H1 (cell line): ENCODE data around the gene ZFP3. TPM values are rescaled to one million over a fixed set of nuclear protein-coding genes. Genes with fewer than 3 reads are reported as not detected.
"Not testable (repeated sequence)": the region's sequence is repeated elsewhere in the genome, so short reads cannot be mapped to it uniquely, and the experiment has no call there.

Experiments used
- CTCF ChIA-PET: fragments of 300-600 bp; sonication (Branson Sonifier 250); formaldehyde crosslinking; loops from one replicate; lab custom pipeline; 2021; ENCODE audit not compliant: partially characterized antibody; lab: Charles Lee
- POLR2A ChIA-PET: fragments of 300-600 bp; sonication (Branson Sonifier 250); formaldehyde crosslinking; loops from one replicate; lab custom pipeline; 2021; ENCODE audit warnings: inconsistent platforms; ENCODE audit not compliant: partially characterized antibody; lab: Charles Lee
- DNase-seq, 2 experiments: peaks; one replicate each; pipeline versions ENCODE4 v3.0.0 to v3.0.0-alpha.2; 2010 to 2022; ENCODE audit warnings: low spot score in 2 of 2, low read depth in 1 of 2, mixed read lengths in 1 of 2
- FAIRE-seq: peaks from 2 replicates; lab custom pipeline; 2011; peaks lifted over from hg19 to GRCh38; lab: Jason Lieb, UNC
- H2AFZ ChIP-seq: 2 replicates; pipeline ENCODE4 v1.8.1; 2012; ENCODE audit warnings: low read length, inconsistent platforms
- H2AK5ac ChIP-seq: 2 replicates; pipeline ENCODE4 v1.6.1; 2013; ENCODE audit warnings: low read depth, low read length
- H2BK120ac ChIP-seq: replicated peaks from 2 replicates; pipeline ENCODE3; 2013; ENCODE audit warnings: low read depth, low read length, inconsistent platforms
- H2BK12ac ChIP-seq: 2 replicates; pipeline ENCODE4 v1.6.1; 2013; ENCODE audit warnings: low read depth, low read length
- H2BK15ac ChIP-seq: 2 replicates; pipeline ENCODE4 v1.6.1; 2013; ENCODE audit warnings: low read length
- H2BK20ac ChIP-seq: 2 replicates; pipeline ENCODE4 v1.6.1; 2013; ENCODE audit warnings: low read length
- H2BK5ac ChIP-seq: 2 replicates; pipeline ENCODE4 v1.6.1; 2013; ENCODE audit warnings: low read depth, low read length
- H3K14ac ChIP-seq: 2 replicates; pipeline ENCODE4 v1.6.1; 2013; ENCODE audit warnings: inconsistent platforms; ENCODE audit not compliant: insufficient read length
- H3K18ac ChIP-seq: 2 replicates; pipeline ENCODE4 v1.6.1; 2013; ENCODE audit warnings: low read length; ENCODE audit errors: extremely low read depth
- H3K23ac ChIP-seq: 2 replicates; pipeline ENCODE4 v1.6.1; 2013; ENCODE audit warnings: inconsistent platforms; ENCODE audit not compliant: insufficient read length
- H3K23me2 ChIP-seq: 2 replicates; pipeline ENCODE4 v1.6.1; 2013; ENCODE audit warnings: low read depth, low read length
- H3K27ac ChIP-seq: 2 replicates; pipeline ENCODE4 v1.6.1; 2011; ENCODE audit warnings: low read depth, low read length, inconsistent platforms
- H3K27me3 ChIP-seq, 4 experiments: replicated peaks in 1 of 4; 1 replicate in 1 of 4; 2 replicates in 3 of 4; pipeline versions ENCODE4 v1.6.1 to v1.8.1; 2011 to 2013; ENCODE audit warnings: low read length in 3 of 4, mild to moderate bottlenecking in 3 of 4, inconsistent platforms in 2 of 4, mixed read lengths in 2 of 4, moderate library complexity in 1 of 4; ENCODE audit not compliant: control insufficient read depth in 3 of 4, insufficient read depth in 3 of 4; ENCODE audit errors: extremely low read depth in 1 of 4
- H3K36me3 ChIP-seq, 4 experiments: 2 replicates each; pipeline versions ENCODE4 v1.6.1 to v1.8.1; 2011 to 2013; ENCODE audit warnings: mild to moderate bottlenecking in 4 of 4, low read length in 3 of 4, moderate library complexity in 2 of 4, control low read depth in 1 of 4, inconsistent platforms in 1 of 4; ENCODE audit not compliant: insufficient read depth in 4 of 4, control insufficient read depth in 2 of 4
- H3K4ac ChIP-seq: replicated peaks from 2 replicates; pipeline ENCODE3; 2013; ENCODE audit warnings: low read length, low read depth, mixed read lengths, inconsistent platforms; ENCODE audit not compliant: insufficient read length
- H3K4me1 ChIP-seq, 4 experiments: replicated peaks in 1 of 4; 1 replicate in 1 of 4; 2 replicates in 3 of 4; pipeline versions ENCODE4 v1.6.1 to v1.8.1; 2011 to 2013; ENCODE audit warnings: low read length in 3 of 4, inconsistent platforms in 2 of 4, mixed read lengths in 1 of 4; ENCODE audit not compliant: insufficient read depth in 4 of 4, control insufficient read depth in 3 of 4
- H3K4me2 ChIP-seq, 2 experiments: 2 replicates each; pipeline versions ENCODE4 v1.6.1 to v1.8.1; 2011 to 2013; ENCODE audit warnings: low read depth in 2 of 2, low read length in 2 of 2, control low read depth in 1 of 2, inconsistent platforms in 1 of 2, mild to moderate bottlenecking in 1 of 2; ENCODE audit not compliant: insufficient read depth in 1 of 2
- H3K4me3 ChIP-seq, 4 experiments: fragments of 200-600, 300-600 bp in 1 of 4; sonication (generic), shearing (Covaris generic), sonication (Bioruptor Twin) in 1 of 4; 2 replicates each; pipeline versions ENCODE4 v1.5.1 to v1.8.1; 2011 to 2016; ENCODE audit warnings: low read length in 4 of 4, low read depth in 3 of 4, control low read depth in 2 of 4, inconsistent platforms in 2 of 4, mild to moderate bottlenecking in 2 of 4, mixed read lengths in 1 of 4, moderate library complexity in 1 of 4; ENCODE audit not compliant: insufficient read depth in 2 of 4; ENCODE audit errors: extremely low read depth in 1 of 4
- H3K56ac ChIP-seq: replicated peaks from 2 replicates; pipeline ENCODE3; 2013; ENCODE audit warnings: low read depth, mild to moderate bottlenecking, mixed read lengths, low read length, inconsistent platforms; ENCODE audit not compliant: insufficient read length
- H3K79me1 ChIP-seq: 2 replicates; pipeline ENCODE4 v1.6.1; 2013; ENCODE audit warnings: low read depth, low read length, control low read depth
- H3K79me2 ChIP-seq, 2 experiments: 2 replicates each; pipeline versions ENCODE4 v1.6.1 to v1.8.1; 2012 to 2013; ENCODE audit warnings: low read length in 2 of 2, mild to moderate bottlenecking in 2 of 2, inconsistent platforms in 1 of 2; ENCODE audit not compliant: insufficient read depth in 2 of 2, control insufficient read depth in 1 of 2
- H3K9ac ChIP-seq, 4 experiments: replicated peaks in 1 of 4; 1 replicate in 1 of 4; 2 replicates in 3 of 4; pipeline versions ENCODE4 v1.6.1 to v1.8.1; 2011 to 2013; ENCODE audit warnings: low read depth in 3 of 4, low read length in 3 of 4, control low read depth in 2 of 4, mild to moderate bottlenecking in 2 of 4, moderate library complexity in 2 of 4, inconsistent platforms in 1 of 4; ENCODE audit errors: extremely low read depth in 1 of 4
- H3K9me3 ChIP-seq, 2 experiments: 2 replicates each; pipeline versions ENCODE4 v1.6.1 to v1.8.1; 2012 to 2013; ENCODE audit warnings: mild to moderate bottlenecking in 2 of 2, moderate library complexity in 2 of 2, control low read depth in 1 of 2, inconsistent platforms in 1 of 2, low read depth in 1 of 2, low read length in 1 of 2, mixed read lengths in 1 of 2; ENCODE audit not compliant: insufficient read depth in 2 of 2
- H4K20me1 ChIP-seq, 2 experiments: replicated peaks in 1 of 2; 2 replicates each; pipeline versions ENCODE3 to v1.8.1; 2011 to 2013; ENCODE audit warnings: inconsistent platforms in 2 of 2, low read length in 2 of 2, mild to moderate bottlenecking in 1 of 2; ENCODE audit not compliant: insufficient read depth in 2 of 2, control insufficient read depth in 1 of 2
- H4K5ac ChIP-seq: 2 replicates; pipeline ENCODE4 v1.6.1; 2013; ENCODE audit warnings: low read length, low read depth, mixed read lengths, inconsistent platforms; ENCODE audit not compliant: insufficient read length
- H4K8ac ChIP-seq: 2 replicates; pipeline ENCODE4 v1.8.0; 2013; ENCODE audit warnings: mild to moderate bottlenecking, moderate library complexity, low read length, inconsistent platforms; ENCODE audit not compliant: insufficient read depth; ENCODE audit errors: extremely low read depth
- H4K91ac ChIP-seq: replicated peaks from 2 replicates; pipeline ENCODE3; 2013; ENCODE audit warnings: low read length, mixed read lengths, inconsistent platforms; ENCODE audit not compliant: insufficient read length
- SUZ12 ChIP-seq: fragments of 200-600 bp; sonication (generic); IDR thresholded peaks from 2 replicates; pipeline ENCODE4 v1.6.1; 2012; ENCODE audit warnings: mild to moderate bottlenecking, inconsistent platforms, low read length, moderate library complexity, mixed read lengths
- WGBS, 2 experiments: shearing (Covaris generic) in 1 of 2; methylation state at CpG; one replicate each; pipeline versions ENCODE4 v1.1.6 to v1.1.7; 2013 to 2015; ENCODE audit warnings: low lambda C conversion rate in 2 of 2, mixed read lengths in 2 of 2, inconsistent platforms in 1 of 2, low coverage in 1 of 2, missing lambda C conversion rate in 1 of 2; ENCODE audit not compliant: insufficient replicate concordance in 2 of 2, insufficient coverage in 1 of 2, insufficient read length in 1 of 2; ENCODE audit errors: extremely low coverage in 1 of 2, missing lambda C conversion rate in 1 of 2; 5-methylcytosine and 5-hydroxymethylcytosine counted together
- polyA plus RNA-seq, 7 experiments: library from polyadenylated mRNA; depleted of rRNA in 3 of 7; stranded (reverse) in 5 of 7; unstranded in 2 of 7; fragments of >200 nt in 5 of 7; fragments of 200-250 nt in 2 of 7; gene quantifications; 1 replicate in 5 of 7; 2 replicates in 1 of 7; 4 replicates in 1 of 7; pipeline versions ENCODE4 v1.2.1 to v1.2.3, GENCODE V29; 2011 to 2013; ENCODE audit warnings: missing spikeins in 2 of 7, mixed read lengths in 2 of 7
- total RNA-seq: library from RNA; stranded (reverse); fragmentation: NEBNext Ultra II Directional; extraction: Animal tissue kit (Norgen Biotek cat#: 25700); gene quantifications from 2 replicates; pipeline ENCODE4 v1.2.1, GENCODE V29; 2021

The ZFP3 gene
- total and polyA plus RNA-seq, 2 of the 8 experiments (the other 6 are each of a cell fraction or from before 2014, with no cell fraction given) = 0.15 to 0.44 TPM

- not testable (repeated sequence) for H2BK20ac ChIP-seq, H3K18ac ChIP-seq, H3K23me2 ChIP-seq, H3K27ac ChIP-seq, H3K56ac ChIP-seq, H3K4ac ChIP-seq, H4K91ac ChIP-seq, H4K5ac ChIP-seq, H3K79me1 ChIP-seq, H4K20me1 ChIP-seq, H3K36me3 ChIP-seq, H2BK120ac ChIP-seq, DNase-seq, H3K4me1 ChIP-seq, H2BK5ac ChIP-seq, H2BK15ac ChIP-seq, FAIRE-seq, H3K14ac ChIP-seq, H3K79me2 ChIP-seq, H3K9me3 ChIP-seq, H3K23ac ChIP-seq, H2AK5ac ChIP-seq
- peak overlapping the region; percentile 80; the same call in 1 of the 2 replicates for H4K8ac ChIP-seq
- 69% methylated on average over 7 of the region's 7 CpGs; no CpG with 5 or more reads in 1 of the 2 experiments for WGBS, 2 experiments
- POLR2A ChIA-PET = interaction anchor here (0.6 to 4.2 kb wide), 5 partner anchors 8 to 44 kb away, joined by 3 to 28 read pairs (median 3); partner anchors contain the start of gene ZNF232
- TF ChIP-seq SUZ12 = 0 out of 2 replicates have a peak, but pooled peaks have one; percentile 7
- peak overlapping the region in 3 of 4 experiments; percentile 58 to 74 (median 61); a peak in 2 of 8 replicates for H3K4me3 ChIP-seq
- H2AFZ ChIP-seq = peak overlapping the region; percentile 43
- peaks cover 0 to 26% (median 15%) of the 10 kb centered on the region in 4 experiments; a peak in 6 of 7 replicates for H3K27me3 ChIP-seq
- H3K9ac ChIP-seq = 0 out of 7 replicates have a peak overlapping the region, but pooled peaks of 1 of the 4 experiments have one; percentile 29
- peak overlapping the region; percentile 53; the same call in 1 of the 2 replicates for H2BK12ac ChIP-seq
- H3K4me2 ChIP-seq = peak overlapping the region; percentile 63 to 97
- CTCF ChIA-PET = interaction anchor here (1.1 to 1.3 kb wide), 2 partner anchors 9 to 11 kb away, joined by 3 read pairs; no protein-coding TSS in a partner anchor
These were observed 43.8 kb downstream of the ZFP3 start for GRCh38 chr17:5122056-5122455.
